SK-N-SH (cell line): ENCODE results near the gene UBALD1. TPM values are rescaled to one million over a fixed set of nuclear protein-coding genes. Genes with fewer than 3 reads are reported as not detected.

ENCODE experiments used
- CTCF ChIA-PET: fragments of 300-600, 350-600 bp; formaldehyde crosslinking; extraction: SDS; loops from one replicate; lab custom pipeline; 2021; lab: Yijun Ruan, JAX
- POLR2A ChIA-PET: fragments of 350-600 bp; sonication (Branson Sonifier 250); formaldehyde crosslinking; extraction: SDS; loops from one replicate; lab custom pipeline; 2020; ENCODE audit warnings: antibody characterized with exemption, inconsistent platforms; lab: Yijun Ruan, JAX
- DNase-seq: peaks from one replicate; pipeline ENCODE4 v3.0.0; 2012
- H2AFZ ChIP-seq: fragments of 200-600 bp; sonication (generic); 2 replicates; pipeline ENCODE4 v1.8.1; 2016; ENCODE audit warnings: antibody characterized with exemption, mild to moderate bottlenecking, low read depth
- H3F3A ChIP-seq: fragments of 200-600 bp; sonication (generic); replicated peaks from 2 replicates; pipeline ENCODE3; 2016; ENCODE audit warnings: antibody characterized with exemption, mild to moderate bottlenecking; ENCODE audit not compliant: insufficient read depth
- H3K27ac ChIP-seq, 2 experiments: fragments of 200-500 bp in 1 of 2; fragments of 200-600 bp in 1 of 2; sonication (Bioruptor generic) in 1 of 2; sonication (generic), shearing (Covaris generic) in 1 of 2; 2 replicates each; pipeline versions ENCODE4 v1.5.1 to v1.6.1; 2014 to 2016; ENCODE audit warnings: low read depth in 2 of 2, inconsistent platforms in 1 of 2, low read length in 1 of 2, mild to moderate bottlenecking in 1 of 2, mixed read lengths in 1 of 2
- H3K27me3 ChIP-seq: fragments of 200-600 bp; sonication (generic), shearing (Covaris generic); 2 replicates; pipeline ENCODE4 v1.6.1; 2016; ENCODE audit warnings: mixed run types; ENCODE audit not compliant: insufficient read depth
- H3K36me3 ChIP-seq, 2 experiments: fragments of 200-500 bp in 1 of 2; fragments of 200-600 bp in 1 of 2; sonication (Bioruptor generic) in 1 of 2; sonication (generic) in 1 of 2; replicated peaks in 1 of 2; 2 replicates each; pipeline versions ENCODE3 to v1.5.1; 2014 to 2016; ENCODE audit warnings: low read length in 1 of 2, mild to moderate bottlenecking in 1 of 2; ENCODE audit not compliant: insufficient read depth in 2 of 2, control insufficient read depth in 1 of 2
- H3K4me1 ChIP-seq, 2 experiments: fragments of 200-500 bp in 1 of 2; fragments of 200-600 bp in 1 of 2; sonication (Bioruptor generic) in 1 of 2; sonication (generic), shearing (Covaris generic) in 1 of 2; 2 replicates each; pipeline versions ENCODE4 v1.5.1 to v1.6.1; 2014 to 2016; ENCODE audit warnings: low read depth in 1 of 2, low read length in 1 of 2, mixed run types in 1 of 2; ENCODE audit not compliant: insufficient read depth in 2 of 2, control insufficient read depth in 1 of 2
- H3K4me2 ChIP-seq: fragments of 200-600 bp; sonication (generic), shearing (Covaris generic); 2 replicates; pipeline ENCODE4 v1.6.1; 2017; ENCODE audit warnings: mixed run types
- H3K4me3 ChIP-seq, 2 experiments: fragments of 200-500 bp in 1 of 2; fragments of 200-600 bp in 1 of 2; sonication (Bioruptor generic) in 1 of 2; sonication (generic), shearing (Covaris generic) in 1 of 2; 2 replicates each; pipeline versions ENCODE4 v1.5.1 to v1.8.1; 2014 to 2016; ENCODE audit warnings: low read depth in 2 of 2, inconsistent platforms in 1 of 2, low read length in 1 of 2, mild to moderate bottlenecking in 1 of 2, mixed read lengths in 1 of 2, moderate library complexity in 1 of 2
- H3K79me2 ChIP-seq: fragments of 200-600 bp; sonication (generic); 2 replicates; pipeline ENCODE4 v1.8.1; 2017; ENCODE audit warnings: mild to moderate bottlenecking; ENCODE audit not compliant: insufficient read depth
- H3K9ac ChIP-seq: fragments of 200-600 bp; sonication (generic); 2 replicates; pipeline ENCODE4 v1.6.1; 2017; ENCODE audit warnings: mixed run types
- H3K9me2 ChIP-seq: fragments of 200-600 bp; sonication (generic); 2 replicates; pipeline ENCODE4 v1.6.1; 2017; ENCODE audit warnings: mixed run types
- H3K9me3 ChIP-seq: fragments of 200-600 bp; sonication (generic); 2 replicates; pipeline ENCODE4 v1.6.1; 2017; ENCODE audit warnings: mixed run types, mild to moderate bottlenecking, moderate library complexity
- H4K20me1 ChIP-seq: fragments of 200-600 bp; sonication (generic); 2 replicates; pipeline ENCODE4 v1.6.1; 2017; ENCODE audit warnings: mild to moderate bottlenecking, mixed run types; ENCODE audit not compliant: insufficient read depth
- GABPA ChIP-seq: IDR thresholded peaks from 2 replicates; pipeline ENCODE4 v1.4.0; 2012; ENCODE audit warnings: low read depth, mild to moderate bottlenecking
- GATA2 ChIP-seq: sonication (generic); formaldehyde crosslinking; IDR thresholded peaks from 2 replicates; pipeline ENCODE4 v1.5.0; 2020; ENCODE audit warnings: mild to moderate bottlenecking, missing genetic modification reagents
- MAX ChIP-seq: IDR thresholded peaks from 2 replicates; pipeline ENCODE4 v1.4.0; 2012; ENCODE audit warnings: low read depth
- MEF2A ChIP-seq: IDR thresholded peaks from 2 replicates; pipeline ENCODE4 v1.4.0; 2012; ENCODE audit warnings: low read depth, borderline replicate concordance
- MXI1 ChIP-seq: IDR thresholded peaks from 2 replicates; pipeline ENCODE4 v1.6.1; 2012; ENCODE audit warnings: mild to moderate bottlenecking, low read depth, low read length, improper control_type of control experiment
- NFIC ChIP-seq: IDR thresholded peaks from 2 replicates; pipeline ENCODE4 v1.4.0; 2012; ENCODE audit warnings: borderline replicate concordance
- NRF1 ChIP-seq: IDR thresholded peaks from 2 replicates; pipeline ENCODE4 v1.6.1; 2012; ENCODE audit warnings: low read depth, mild to moderate bottlenecking, low read length
- POLR2AphosphoS5 ChIP-seq: IDR thresholded peaks from 2 replicates; pipeline ENCODE4 v1.6.1; 2012; ENCODE audit warnings: low read depth, low read length
- RCOR1 ChIP-seq: fragments of 150-350 bp; IDR thresholded peaks from 2 replicates; pipeline ENCODE4 v1.6.1; 2017; ENCODE audit warnings: antibody characterized with exemption, low read length
- RXRA ChIP-seq: IDR thresholded peaks from 2 replicates; pipeline ENCODE4 v1.4.0; 2012; ENCODE audit warnings: low read depth, mild to moderate bottlenecking, borderline replicate concordance
- SIN3A ChIP-seq: IDR thresholded peaks from 2 replicates; pipeline ENCODE4 v1.6.1; 2012; ENCODE audit warnings: low read depth, mild to moderate bottlenecking, low read length, moderate library complexity, borderline replicate concordance
- SMC3 ChIP-seq: IDR thresholded peaks from 2 replicates; pipeline ENCODE4 v1.6.1; 2012; ENCODE audit warnings: low read depth, low read length, improper control_type of control experiment
- TAF1 ChIP-seq: IDR thresholded peaks from 2 replicates; pipeline ENCODE4 v1.6.1; 2012; ENCODE audit warnings: low read depth, mild to moderate bottlenecking, low read length, moderate library complexity, borderline replicate concordance
- TEAD4 ChIP-seq: IDR thresholded peaks from 2 replicates; pipeline ENCODE4 v1.4.0; 2012; ENCODE audit warnings: mild to moderate bottlenecking, borderline replicate concordance; ENCODE audit not compliant: insufficient read depth
- ZBTB33 ChIP-seq: IDR thresholded peaks from 2 replicates; pipeline ENCODE4 v1.4.0; 2012; ENCODE audit warnings: low read depth, borderline replicate concordance
- WGBS: methylation state at CpG from one replicate; pipeline ENCODE4 v1.1.6; 2017; ENCODE audit warnings: low lambda C conversion rate; 5-methylcytosine and 5-hydroxymethylcytosine counted together
- polyA plus RNA-seq, 3 experiments: library from polyadenylated mRNA; depleted of rRNA; stranded (reverse); fragments of >200 nt; gene quantifications; 2 replicates each; pipeline ENCODE4 v1.2.3, GENCODE V29; 2012
- TF ChIP-seq, protein P1 (sequence below): fragments of 150-350 bp; IDR thresholded peaks from 2 replicates; pipeline ENCODE4 v1.6.1; 2016; ENCODE audit warnings: mild to moderate bottlenecking, low read depth, low read length

UBALD1 gene
- polyA plus RNA-seq, 1 of the 3 experiments (the other 2 are of a cell fraction): 16.7 TPM

DNA sequence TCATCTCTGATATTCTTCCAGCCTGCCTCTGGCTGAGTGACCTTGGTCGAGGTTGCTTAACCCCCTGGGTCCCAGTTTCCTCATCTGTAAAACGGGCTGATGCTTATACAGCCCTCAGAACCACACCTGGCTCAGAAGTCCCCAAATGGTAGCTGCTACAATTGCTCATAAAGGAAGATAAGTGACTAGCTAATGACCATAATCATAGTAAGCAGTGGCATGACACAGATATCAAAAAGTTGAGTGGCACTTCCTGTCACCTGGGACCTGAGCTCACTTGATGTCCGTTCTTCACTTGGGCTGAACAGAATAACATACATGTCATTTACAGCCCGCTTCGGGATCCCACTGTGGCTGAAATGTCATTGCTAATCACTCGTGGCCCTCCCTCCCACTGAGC, 11.7 kb upstream of the UBALD1 start:
- peaks cover 0 to 14% of the 10 kb centered on the region in 2 experiments; a peak in 1 of 4 replicates for H3K4me1 ChIP-seq
- no peak for DNase-seq
- peak overlapping the region in 1 of 2 experiments; percentile 68; a peak in 1 of 4 replicates for H3K27ac ChIP-seq
- POLR2A ChIA-PET: no interaction called here
- H3K4me2 ChIP-seq: peak overlapping the region; percentile 96
- H3K79me2 ChIP-seq: peaks cover 68% of the 10 kb centered on the region
- CTCF ChIA-PET: interaction anchor here (1.2 to 3.7 kb wide), 2 partner anchors 24 to 122 kb away, joined by 3 to 16 read pairs; no protein-coding TSS in a partner anchor
- no peak overlapping the region for H2AFZ ChIP-seq
- H3K36me3 ChIP-seq: no peaks in the 10 kb centered on the region
- TF ChIP-seq GATA2: no peak
- TF ChIP-seq NRF1: no peak
- TF ChIP-seq POLR2AphosphoS5: no peak
- no peak for TF ChIP-seq SIN3A
- TF ChIP-seq RXRA: no peak
- H3K9me2 ChIP-seq: no peaks in the 10 kb centered on the region
- H3K9ac ChIP-seq: peak overlapping the region; percentile 98
- H3F3A ChIP-seq: no peaks in the 10 kb centered on the region
- peaks cover 34% of the 10 kb centered on the region for H4K20me1 ChIP-seq
- H3K4me3 ChIP-seq: peak overlapping the region; percentile 78
- 55% methylated on average over 5 of the region's 6 CpGs for whole genome bisulfite sequencing
- H3K9me3 ChIP-seq: 0 out of 2 replicates have a peak, but pooled peaks cover 4% of the 10 kb centered on the region
- no peaks in the 10 kb centered on the region for H3K27me3 ChIP-seq

DNA sequence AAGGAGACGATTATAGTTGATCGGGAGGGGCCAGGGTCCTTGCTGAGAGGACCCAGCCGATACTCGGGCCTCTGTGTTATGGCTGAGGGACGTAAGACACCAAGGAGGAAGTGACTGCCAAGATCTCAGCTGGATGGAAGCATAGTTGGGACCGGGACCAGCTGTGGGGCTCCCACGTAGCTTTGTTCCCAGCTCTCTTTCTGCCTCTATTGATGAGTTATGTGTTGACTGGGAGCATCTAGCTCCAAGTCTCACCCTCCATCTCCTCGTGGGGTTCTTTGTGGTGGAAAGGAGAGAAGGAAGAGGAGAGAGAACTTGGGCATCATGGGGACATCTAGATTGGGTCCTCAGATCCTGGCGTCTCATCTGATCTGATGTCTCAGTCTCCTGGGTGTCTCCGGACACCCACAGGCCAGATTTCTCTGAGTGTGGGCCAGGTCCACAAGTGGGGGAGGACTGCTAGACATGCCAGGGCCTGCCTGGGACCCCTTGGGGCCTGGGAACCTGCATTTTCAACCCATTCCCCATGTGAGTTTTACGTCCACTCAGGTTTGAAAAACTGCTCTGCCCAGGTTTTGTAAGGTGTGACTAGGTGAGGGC, 11.0 kb upstream of the UBALD1 start:
- H3K36me3 ChIP-seq: no peaks in the 10 kb centered on the region
- TF ChIP-seq NFIC: no peak
- no peak for TF ChIP-seq GATA2
- H4K20me1 ChIP-seq: peaks cover 27% of the 10 kb centered on the region
- H3K27me3 ChIP-seq: no peaks in the 10 kb centered on the region
- CTCF ChIA-PET: interaction anchor here (1.0 to 3.7 kb wide), 4 partner anchors 12 to 149 kb away, joined by 3 to 16 read pairs (median 10); partner anchors contain the start of gene HMOX2
- H3F3A ChIP-seq: no peaks in the 10 kb centered on the region
- DNase-seq: no peak
- H3K4me2 ChIP-seq: peak overlapping the region; percentile 96
- peaks cover 0 to 14% of the 10 kb centered on the region in 2 experiments; a peak in 1 of 4 replicates for H3K4me1 ChIP-seq
- 22% methylated on average over 7 of the region's 11 CpGs for WGBS
- H2AFZ ChIP-seq: no peak overlapping the region
- no peaks in the 10 kb centered on the region for H3K9me3 ChIP-seq
- peak overlapping the region; percentile 78 for H3K4me3 ChIP-seq
- H3K9me2 ChIP-seq: no peaks in the 10 kb centered on the region
- peak overlapping the region; percentile 68 to 81 for H3K27ac ChIP-seq
- POLR2A ChIA-PET: interaction anchor here (1.0 kb wide), 1 partner anchor 16 kb away, joined by 3 read pairs; no protein-coding TSS in a partner anchor
- peak overlapping the region; percentile 98 for H3K9ac ChIP-seq
- H3K79me2 ChIP-seq: peaks cover 60% of the 10 kb centered on the region

GRCh38 chr16:4624827-4625559, 10.3 kb upstream of the UBALD1 start:
- no peaks in the 10 kb centered on the region for H3K36me3 ChIP-seq
- no peak for DNase-seq
- no peaks in the 10 kb centered on the region for H3K27me3 ChIP-seq
- H3K4me2 ChIP-seq: peak overlapping the region; percentile 96
- H2AFZ ChIP-seq: peak overlapping the region; percentile 63; the same call in 1 of the 2 replicates
- no peaks in the 10 kb centered on the region for H3K9me3 ChIP-seq
- peaks cover 53% of the 10 kb centered on the region for H3K79me2 ChIP-seq
- H3K9me2 ChIP-seq: no peaks in the 10 kb centered on the region
- ChIA-PET CTCF (interaction anchor here (0.6 to 3.7 kb wide), 18 partner anchors 9 to 149 kb away, joined by 3 to 16 read pairs (median 4); partner anchors contain the start of genes HMOX2 and UBALD1), POLR2A (interaction anchor here (1.0 kb wide), 1 partner anchor 15 kb away, joined by 3 read pairs; no protein-coding TSS in a partner anchor)
- no peaks in the 10 kb centered on the region for H3F3A ChIP-seq
- peak overlapping the region; percentile 68 to 81 for H3K27ac ChIP-seq
- peaks cover 22% of the 10 kb centered on the region for H4K20me1 ChIP-seq
- 0% methylated on average over 5 of the region's 80 CpGs for WGBS
- peak overlapping the region; percentile 78 for H3K4me3 ChIP-seq
- peaks cover 0 to 14% of the 10 kb centered on the region in 2 experiments; a peak in 1 of 4 replicates for H3K4me1 ChIP-seq
- H3K9ac ChIP-seq: peak overlapping the region; percentile 98
- TF ChIP-seq SMC3: no peak
- TF ChIP-seq, protein P1, sequence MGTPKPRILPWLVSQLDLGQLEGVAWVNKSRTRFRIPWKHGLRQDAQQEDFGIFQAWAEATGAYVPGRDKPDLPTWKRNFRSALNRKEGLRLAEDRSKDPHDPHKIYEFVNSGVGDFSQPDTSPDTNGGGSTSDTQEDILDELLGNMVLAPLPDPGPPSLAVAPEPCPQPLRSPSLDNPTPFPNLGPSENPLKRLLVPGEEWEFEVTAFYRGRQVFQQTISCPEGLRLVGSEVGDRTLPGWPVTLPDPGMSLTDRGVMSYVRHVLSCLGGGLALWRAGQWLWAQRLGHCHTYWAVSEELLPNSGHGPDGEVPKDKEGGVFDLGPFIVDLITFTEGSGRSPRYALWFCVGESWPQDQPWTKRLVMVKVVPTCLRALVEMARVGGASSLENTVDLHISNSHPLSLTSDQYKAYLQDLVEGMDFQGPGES: no peak
- TF ChIP-seq TEAD4: no peak
- no peak for TF ChIP-seq ZBTB33
- no peak for TF ChIP-seq GABPA
- TF ChIP-seq RCOR1: no peak
- peak; percentile 67 for TF ChIP-seq POLR2AphosphoS5
- TF ChIP-seq TAF1: peak; percentile 49; the same call in 1 of the 2 replicates
- no peak; the same call in 1 of the 2 replicates for TF ChIP-seq MAX
- no peak for TF ChIP-seq SIN3A
- TF ChIP-seq MEF2A: no peak
- TF ChIP-seq MXI1: peak; percentile 30; the same call in 1 of the 2 replicates
